ENCODE results near the gene GHR.

GRCh38 chr5:42495914-42496313 lies 72.7 kb downstream of the GHR start:
- TF ChIP-seq CTCF (IDR thresholded peaks at IDR 0.05) (no peak), TCF7L2 (IDR thresholded peaks at IDR 0.05; ENCODE audit: low read depth, low read length) (no peak)

Data from Panc1 (cell line).